Inflammatory macrophage treated with lipopolysaccharide for 4 hours (primary cell): ENCODE results near the gene CNPY1.

ENCODE experiments used
- DNase-seq: peaks from one replicate; pipeline ENCODE4 v3.0.0-alpha.2; 2020

CNPY1 gene

GRCh38 chr7:155557778-155558177 lies 11.4 kb upstream of the CNPY1 start:
- no peak for DNase-seq

- DNase-seq: no peak
Measured at GRCh38 chr7:155556763-155557162, 10.4 kb upstream of the CNPY1 start.

GRCh38 chr7:155555116-155555695 lies 8.8 kb upstream of the CNPY1 start:
- no peak for DNase-seq

GRCh38 chr7:155553871-155554270 lies 7.5 kb upstream of the CNPY1 start:
- DNase-seq: no peak

- peak; percentile 8 for DNase-seq
Measured at GRCh38 chr7:155551785-155552611, 5.6 kb upstream of the CNPY1 start.

- no peak for DNase-seq
Measured at GRCh38 chr7:155550916-155551315, 4.6 kb upstream of the CNPY1 start.

GRCh38 chr7:155549226-155549625 lies 2.9 kb upstream of the CNPY1 start:
- no peak for DNase-seq

GRCh38 chr7:155547161-155547791 lies 917 bp upstream of the CNPY1 start:
- no peak for DNase-seq

- DNase-seq: no peak
Measured at GRCh38 chr7:155545348-155545747, 1.0 kb downstream of the CNPY1 start.

GRCh38 chr7:155544485-155544884 lies 1.9 kb downstream of the CNPY1 start:
- no peak for DNase-seq

GRCh38 chr7:155543926-155544325 lies 2.4 kb downstream of the CNPY1 start:
- no peak for DNase-seq

- no peak for DNase-seq
Measured at GRCh38 chr7:155543011-155543876, 3.1 kb downstream of the CNPY1 start.

GRCh38 chr7:155541986-155542675 lies 4.2 kb downstream of the CNPY1 start:
- no peak for DNase-seq

GRCh38 chr7:155540553-155540952 lies 5.8 kb downstream of the CNPY1 start:
- DNase-seq: no peak

- no peak for DNase-seq
Measured at GRCh38 chr7:155538293-155538692, 8.1 kb downstream of the CNPY1 start.

GRCh38 chr7:155536451-155536850 lies 9.9 kb downstream of the CNPY1 start:
- no peak for DNase-seq

GRCh38 chr7:155534691-155535090 lies 11.7 kb downstream of the CNPY1 start:
- no peak for DNase-seq

- DNase-seq: peak; percentile 17
Measured at GRCh38 chr7:155533827-155534690, 12.3 kb downstream of the CNPY1 start.

GRCh38 chr7:155533120-155533826 lies 13.1 kb downstream of the CNPY1 start:
- DNase-seq: no peak

GRCh38 chr7:155532792-155533119 lies 13.6 kb downstream of the CNPY1 start:
- DNase-seq: no peak

- no peak for DNase-seq
Measured at GRCh38 chr7:155531681-155532080, 14.7 kb downstream of the CNPY1 start.
